HG03354 (cell line): Measurements from ENCODE around the gene C19orf44.

ENCODE experiments used
- ATAC-seq: cut with Tn5 transposase; IDR thresholded peaks from one replicate; pipeline ENCODE4 v1.9.1; 2021; ENCODE audit warnings: mild to moderate bottlenecking; ENCODE audit not compliant: unreplicated experiment, poor library complexity, severe bottlenecking

Gene C19orf44

GRCh38 chr19:16566161-16566560 lies 70.0 kb downstream of the C19orf44 start:
- ATAC-seq = no peak

- no peak for ATAC-seq
Observed at GRCh38 chr19:16566702-16567101, 70.5 kb downstream of the C19orf44 start.

- no peak for ATAC-seq
Observed at GRCh38 chr19:16569609-16570320, 73.6 kb downstream of the C19orf44 start.
